GM23248 (cell line): Measurements from ENCODE around the gene MED29.

Source experiments
- EZH2 ChIP-seq: fragments of 200-600 bp; sonication (generic); IDR thresholded peaks from 2 replicates; pipeline ENCODE4 v1.6.1; 2018; ENCODE audit warnings: antibody characterized with exemption, mild to moderate bottlenecking; ENCODE audit not compliant: insufficient read depth, poor library complexity, severe bottlenecking
- EZH2phosphoT487 ChIP-seq: fragments of 200-600 bp; sonication (generic); IDR thresholded peaks from 2 replicates; pipeline ENCODE4 v1.6.1; 2018; ENCODE audit warnings: antibody characterized with exemption, moderate library complexity, mild to moderate bottlenecking, low read depth; ENCODE audit not compliant: insufficient read depth

GRCh38 chr19:39349326-39349725 is 41.9 kb upstream of the MED29 start:
- TF ChIP-seq EZH2 (no peak), EZH2phosphoT487 (no peak)
